HG02840 (cell line): ENCODE results near the gene PML.
"Not testable (repeated sequence)": the region's sequence is repeated elsewhere in the genome, so short reads cannot be mapped to it uniquely, and the experiment has no call there.

Experiments used
- ATAC-seq: cut with Tn5 transposase; IDR thresholded peaks from one replicate; pipeline ENCODE4 v1.9.1; 2021; ENCODE audit warnings: mild to moderate bottlenecking, moderate library complexity, moderate number of reproducible peaks; ENCODE audit not compliant: unreplicated experiment, low FRiP score

Gene PML

DNA sequence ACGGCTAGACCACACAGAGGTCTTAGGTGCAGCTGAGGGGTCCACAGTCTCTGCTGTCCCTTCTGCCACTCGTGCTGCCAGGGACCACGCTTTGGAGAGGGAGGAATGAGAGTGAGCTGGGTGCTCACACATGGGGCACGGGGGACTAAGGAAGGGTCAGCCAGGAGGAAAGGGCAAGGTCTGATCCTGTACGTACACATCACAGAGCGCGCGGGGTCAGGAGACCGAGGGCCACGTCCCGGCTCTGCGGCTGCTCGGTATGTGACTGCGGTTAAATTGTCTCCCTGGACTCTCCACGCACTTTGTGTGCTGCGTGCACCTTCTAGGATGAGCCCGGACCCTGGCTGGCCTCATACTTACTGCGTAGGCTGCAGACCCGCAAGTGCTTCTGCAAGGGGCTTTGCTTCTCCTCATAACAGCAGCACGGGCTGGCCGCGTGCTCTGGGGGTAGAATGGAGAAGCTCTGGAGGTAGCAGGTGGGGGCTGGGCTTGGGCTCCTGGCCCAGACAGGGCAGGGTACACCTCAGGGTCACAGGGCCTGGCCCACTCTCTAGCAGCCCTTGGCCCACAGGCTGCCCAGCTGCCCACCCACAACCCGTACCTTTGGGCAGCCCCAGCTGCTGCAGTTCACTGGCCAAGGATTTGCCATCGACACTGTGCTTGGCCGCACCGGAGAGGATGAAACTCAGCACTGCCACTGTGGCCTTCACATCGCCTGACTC, 102.4 kb downstream of the PML start:
- ATAC-seq = not testable (repeated sequence)
